KG1 (cell line): ENCODE measurements around the gene NPIPB4.
"Not testable (repeated sequence)": the region's sequence is repeated elsewhere in the genome, so short reads cannot be mapped to it uniquely, and the experiment has no call there.

ENCODE experiments used
- DNase-seq: peaks from one replicate; lab custom pipeline; 2025; lab: John Stamatoyannopoulos, UW

Gene NPIPB4

DNA sequence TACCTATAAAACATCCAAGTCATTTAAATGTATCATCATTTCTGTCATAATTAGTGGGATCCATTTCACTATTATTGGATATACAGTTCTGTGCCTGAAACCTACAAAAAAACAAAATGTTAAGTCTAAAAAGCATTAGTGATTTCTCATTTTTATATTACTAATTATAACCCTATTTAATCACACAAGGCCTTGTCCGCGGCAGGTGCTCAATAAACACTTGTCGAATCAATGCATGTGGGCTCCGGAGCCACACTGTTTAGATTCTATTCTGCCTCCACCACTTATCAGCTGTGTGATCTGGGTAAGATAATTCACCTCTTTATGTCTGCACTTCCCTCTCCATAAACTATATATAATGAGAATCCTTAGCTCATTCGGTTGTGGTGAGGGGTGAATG lies at the start of gene NPIPB4:
TSS of gene NPIPB4 (minus strand) at position 101 of the 400 bp plus-strand sequence. CDS start 378 bp downstream, outside the sequence.
- not testable (repeated sequence) for DNase-seq

- DNase-seq: not testable (repeated sequence)
These were observed 41.4 kb upstream of the NPIPB4 start for GRCh38 chr16:21898998-21899397.

DNA sequence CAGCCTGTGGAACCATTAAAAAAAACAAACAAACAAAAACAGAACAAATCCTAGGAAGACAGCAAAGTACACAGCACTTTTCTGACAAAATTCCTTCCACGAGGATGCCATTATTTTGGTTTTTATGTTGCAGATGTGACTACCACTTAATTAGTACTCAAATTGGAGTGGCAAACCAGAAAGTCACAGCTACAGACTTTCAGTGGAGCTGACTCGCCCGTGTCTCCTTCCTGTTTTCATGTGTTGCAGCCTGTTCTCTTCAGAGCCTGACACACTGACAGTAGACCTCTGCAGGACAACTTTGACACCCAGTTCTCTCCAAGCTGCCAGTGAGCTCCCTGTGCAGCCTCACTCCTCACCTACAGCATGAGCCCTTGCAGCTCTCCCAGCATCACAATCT lies 24.4 kb upstream of the NPIPB4 start:
- DNase-seq: not testable (repeated sequence)

- DNase-seq: not testable (repeated sequence)
These were observed 20.4 kb downstream of the NPIPB4 start for GRCh38 chr16:21837186-21837585.

GRCh38 chr16:21836334-21836733 lies 21.2 kb downstream of the NPIPB4 start:
- DNase-seq: not testable (repeated sequence)

GRCh38 chr16:21835747-21836146 lies 21.8 kb downstream of the NPIPB4 start:
- not testable (repeated sequence) for DNase-seq

DNA sequence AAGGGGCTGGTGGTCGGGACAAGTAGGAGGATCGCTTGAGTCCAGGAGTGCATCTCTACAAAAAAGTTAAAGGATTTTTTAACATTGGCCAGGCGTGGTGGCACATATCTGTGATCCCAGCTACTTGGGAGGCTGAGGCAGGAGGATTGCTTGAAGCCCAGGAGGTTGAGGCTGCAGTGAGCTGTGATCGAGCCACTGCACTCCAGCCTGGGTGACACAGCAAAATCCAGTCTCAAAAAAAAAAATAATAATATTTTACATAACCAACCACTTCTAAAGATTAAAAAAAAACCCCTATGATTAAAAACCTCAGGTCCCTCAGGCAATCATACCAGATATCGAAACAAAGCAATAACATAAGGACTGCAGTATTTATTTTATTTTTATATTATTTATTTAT lies 23.3 kb downstream of the NPIPB4 start:
- not testable (repeated sequence) for DNase-seq

DNA sequence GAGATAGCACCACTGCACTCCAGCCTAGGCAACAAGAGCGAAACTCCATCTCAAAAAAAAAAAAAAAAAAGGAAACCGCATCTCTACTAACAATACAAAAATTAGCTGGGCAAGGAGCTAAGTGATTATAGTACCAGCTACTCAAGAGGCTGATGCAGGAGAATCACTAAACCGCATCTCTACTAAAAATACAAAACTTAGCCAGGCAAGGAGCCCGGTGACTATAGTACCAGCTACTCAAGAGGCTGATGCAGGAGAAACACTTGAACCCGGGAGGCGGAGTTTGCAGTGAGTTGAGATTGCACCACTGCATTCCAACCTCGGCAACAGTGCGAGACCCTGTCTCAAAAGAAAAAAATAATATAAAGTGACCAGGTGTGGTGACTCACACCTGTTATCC lies 27.6 kb downstream of the NPIPB4 start:
- DNase-seq: not testable (repeated sequence)

GRCh38 chr16:21826067-21826706 lies 31.4 kb downstream of the NPIPB4 start:
- not testable (repeated sequence) for DNase-seq

- not testable (repeated sequence) for DNase-seq
These were observed 32.0 kb downstream of the NPIPB4 start for GRCh38 chr16:21825526-21825925.

DNA sequence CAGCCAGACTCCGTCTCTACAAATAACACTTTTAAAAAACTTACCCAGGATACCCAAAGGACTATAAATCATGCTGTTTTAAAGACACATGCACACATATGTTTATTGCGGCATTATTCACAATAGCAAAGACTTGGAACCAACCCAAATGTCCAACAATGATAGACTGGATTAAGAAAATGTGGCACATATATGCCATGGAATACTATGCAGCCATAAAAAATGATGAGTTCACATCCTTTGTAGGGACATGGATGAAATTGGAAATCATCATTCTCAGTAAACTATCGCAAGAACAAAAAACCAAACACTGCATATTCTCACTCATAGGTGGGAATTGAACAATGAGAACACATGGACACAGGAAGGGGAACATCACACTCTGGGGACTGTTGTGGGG lies 34.3 kb downstream of the NPIPB4 start:
- DNase-seq: not testable (repeated sequence)

GRCh38 chr16:21820908-21821465 lies 36.6 kb downstream of the NPIPB4 start:
- DNase-seq: not testable (repeated sequence)

GRCh38 chr16:21820028-21820907 lies 37.3 kb downstream of the NPIPB4 start:
- peak; percentile 55 for DNase-seq

DNA sequence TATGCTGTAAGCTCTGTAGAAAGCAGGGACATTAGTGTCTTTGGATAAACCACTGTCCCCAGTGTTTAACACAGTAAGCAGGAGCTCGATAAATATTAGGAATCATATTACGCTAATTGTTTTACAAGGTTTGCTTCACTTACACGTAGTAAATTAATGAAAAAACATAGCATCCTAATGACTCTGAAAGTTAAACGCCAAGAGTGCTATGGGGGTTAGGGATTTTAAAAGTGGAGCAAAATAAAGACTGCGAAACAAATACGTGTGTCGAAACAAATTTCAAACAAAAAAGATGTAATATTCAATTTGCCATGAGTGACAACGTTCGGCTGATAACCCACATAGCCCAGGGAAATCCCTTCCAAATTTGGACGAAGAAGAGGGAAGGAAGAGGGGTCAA lies 37.9 kb downstream of the NPIPB4 start:
- not testable (repeated sequence) for DNase-seq

DNA sequence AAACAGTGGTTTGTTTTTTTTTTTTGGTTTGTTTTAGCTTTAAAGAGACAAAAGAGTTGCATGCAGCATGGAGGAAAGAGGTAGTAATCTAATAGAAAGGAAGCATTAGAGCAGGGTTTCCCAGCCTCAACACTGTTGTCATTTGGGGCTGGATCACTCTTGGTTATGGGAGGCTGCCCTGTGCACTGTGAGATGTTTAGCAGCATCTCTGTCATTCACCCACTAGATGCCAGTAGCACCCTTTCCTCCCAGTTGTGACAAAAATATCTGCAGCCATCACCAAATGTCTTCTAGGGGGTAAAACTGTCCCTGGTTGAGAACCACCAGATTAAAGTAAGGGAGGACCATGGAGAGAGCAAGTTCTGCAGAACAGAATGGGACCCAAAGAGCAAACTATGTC lies 40.5 kb downstream of the NPIPB4 start:
- not testable (repeated sequence) for DNase-seq

GRCh38 chr16:21815694-21816093 lies 41.9 kb downstream of the NPIPB4 start:
- DNase-seq: not testable (repeated sequence)

DNA sequence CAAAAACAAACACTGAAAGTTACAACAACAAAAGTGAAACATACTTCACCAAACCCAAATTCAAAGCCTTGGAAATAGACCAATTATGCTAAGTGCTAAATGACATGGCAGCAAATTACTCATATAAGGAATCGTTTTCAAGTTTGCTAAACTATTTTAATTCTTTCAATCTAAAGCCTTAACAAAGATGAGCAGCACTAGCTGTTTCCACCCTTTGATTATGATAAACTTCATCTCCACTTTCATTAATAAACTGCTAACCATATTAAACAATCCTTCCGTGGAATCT lies 55.2 kb downstream of the NPIPB4 start:
- DNase-seq: not testable (repeated sequence)

- not testable (repeated sequence) for DNase-seq
These were observed 55.8 kb downstream of the NPIPB4 start for GRCh38 chr16:21801538-21802374.

- not testable (repeated sequence) for DNase-seq
These were observed 59.0 kb downstream of the NPIPB4 start for GRCh38 chr16:21798601-21799000.

- not testable (repeated sequence) for DNase-seq
These were observed 64.2 kb downstream of the NPIPB4 start for GRCh38 chr16:21793310-21793709.

- not testable (repeated sequence) for DNase-seq
These were observed 67.0 kb downstream of the NPIPB4 start for GRCh38 chr16:21790506-21790905.
